ENCODE results near the gene SIAH2. TPM values are rescaled to one million over a fixed set of nuclear protein-coding genes. Genes with fewer than 3 reads are reported as not detected.

Gene SIAH2
- polyA plus RNA-seq, 12 donors, result 17.5 to 41.3 (median 22.3) TPM; not detected in 1

- no peak for DNase-seq
Observed at GRCh38 chr3:150754896-150755295, 8.1 kb downstream of the SIAH2 start.

- DNase-seq, result no peak
Observed at GRCh38 chr3:150751781-150752263, 11.1 kb downstream of the SIAH2 start.

- DNase-seq, result no peak
Observed at GRCh38 chr3:150749255-150749654, 13.7 kb downstream of the SIAH2 start.

GRCh38 chr3:150748684-150749047 lies 14.3 kb downstream of the SIAH2 start:
- DNase-seq, result no peak

DNA sequence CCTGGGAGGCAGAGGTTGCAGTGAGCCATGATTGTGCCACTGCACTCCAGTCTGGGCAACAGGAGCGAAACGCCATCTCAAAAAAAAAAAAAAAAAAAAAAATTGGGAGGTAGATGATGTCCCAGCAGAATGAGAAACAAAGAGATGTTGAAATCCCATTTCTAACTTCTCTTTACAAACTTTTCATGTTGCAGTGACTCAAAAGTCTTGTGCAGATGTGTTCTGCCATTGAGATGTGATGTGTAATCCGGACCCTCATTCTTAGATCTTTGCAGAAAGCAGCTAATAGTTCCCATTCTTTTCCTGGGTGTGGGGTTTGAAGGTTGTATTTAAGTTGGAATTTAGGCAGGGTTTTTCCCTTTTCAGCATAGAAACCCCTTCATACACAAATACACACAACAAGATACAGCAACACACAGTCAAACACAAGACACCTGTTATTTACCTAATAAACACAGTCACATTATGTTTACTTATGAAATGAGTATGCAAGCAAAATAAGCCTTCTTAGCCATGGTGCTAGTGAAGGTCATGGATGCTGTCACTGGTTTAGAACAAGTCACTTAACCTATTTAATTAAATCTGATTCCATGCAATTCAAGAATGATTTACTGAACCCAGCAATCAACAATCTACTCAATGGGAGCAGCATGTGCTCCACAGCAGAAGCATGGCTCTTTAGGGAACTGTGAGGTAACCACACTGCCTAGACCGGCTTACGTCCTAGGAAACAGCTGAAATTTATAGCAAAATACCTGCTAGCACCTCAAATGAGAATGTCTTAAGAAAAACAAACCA lies 14.9 kb downstream of the SIAH2 start:
- no peak for DNase-seq

DNA sequence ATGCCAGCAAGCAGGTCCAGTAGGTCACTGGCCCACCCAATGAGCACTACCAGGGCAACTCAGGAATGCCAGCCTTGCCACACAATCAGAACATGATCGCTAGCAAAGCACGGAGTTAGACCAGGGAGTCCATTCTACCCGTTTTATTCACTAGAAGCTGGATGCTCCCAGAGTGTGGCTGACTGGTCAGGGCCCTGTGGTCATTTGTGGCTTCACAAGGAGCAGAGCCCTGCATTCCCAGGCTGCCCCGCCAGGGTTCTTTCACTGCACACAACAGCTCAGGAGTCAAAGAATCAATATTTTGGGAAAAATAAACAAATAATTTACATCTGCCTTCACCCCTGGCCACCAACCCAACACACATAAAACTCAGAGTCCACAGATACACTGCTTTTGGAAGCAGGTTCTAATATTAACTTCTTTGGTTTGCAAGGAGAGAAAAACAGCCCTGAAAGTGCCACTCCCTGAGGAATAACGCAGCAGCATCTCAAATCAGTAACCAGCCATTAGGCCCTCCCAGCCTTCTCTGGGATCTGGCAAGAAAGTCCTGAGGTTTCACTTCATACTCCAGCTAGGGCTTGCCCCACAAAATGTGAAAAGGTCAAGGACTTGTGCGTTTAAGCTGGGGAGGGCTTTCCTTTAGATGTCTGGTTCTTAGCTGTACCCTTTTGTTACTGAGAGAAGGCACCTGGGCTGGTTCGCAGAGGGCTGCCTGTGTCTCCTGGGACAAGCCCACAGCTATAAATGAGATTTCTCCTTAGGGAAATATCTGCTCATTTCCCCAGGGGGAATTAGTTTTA lies 16.0 kb downstream of the SIAH2 start:
- DNase-seq, result no peak

DNA sequence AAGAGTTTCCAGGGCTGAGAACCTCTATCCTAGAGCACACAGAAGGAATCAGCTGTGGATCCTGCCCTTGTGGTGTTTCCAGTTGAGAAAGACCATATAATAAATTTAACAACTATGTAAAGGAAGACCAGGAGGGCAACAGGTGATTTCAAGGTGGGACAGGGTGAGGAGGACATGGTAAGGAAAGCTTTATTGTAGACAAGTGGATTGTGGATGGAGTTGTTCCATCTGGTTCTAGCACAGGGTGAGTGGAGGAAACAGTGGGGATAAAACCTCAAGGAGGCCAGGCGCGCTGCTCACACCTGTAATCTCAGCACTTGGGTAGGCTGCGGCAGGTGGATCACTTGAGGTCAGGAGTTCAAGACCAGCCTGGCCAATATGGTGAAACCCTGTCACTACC lies 17.1 kb downstream of the SIAH2 start:
- no peak for DNase-seq

GRCh38 chr3:150744919-150745211 lies 18.1 kb downstream of the SIAH2 start:
- DNase-seq, result no peak

- DNase-seq, result no peak
Observed at GRCh38 chr3:150744041-150744918, 18.7 kb downstream of the SIAH2 start.

DNA sequence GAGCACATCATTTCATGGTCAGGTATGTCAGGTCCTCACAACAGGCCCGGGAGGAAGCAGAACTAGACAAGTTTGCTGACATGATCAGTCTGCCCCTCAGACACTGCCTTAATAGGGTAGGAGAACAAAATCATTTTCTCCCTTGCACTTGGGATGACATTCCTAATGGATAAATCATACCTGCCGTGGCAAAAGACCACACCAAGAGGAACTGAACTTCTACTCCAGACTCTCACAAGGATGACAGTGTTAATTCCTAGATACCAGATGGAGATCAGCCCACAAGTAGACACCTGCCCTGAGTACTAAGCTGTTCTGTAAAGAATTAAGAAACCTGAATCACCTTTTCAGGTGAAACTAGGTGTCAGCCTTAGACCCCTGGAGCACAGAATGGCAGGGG lies 19.5 kb downstream of the SIAH2 start:
- no peak for DNase-seq

GRCh38 chr3:150742679-150743078 lies 20.3 kb downstream of the SIAH2 start:
- no peak for DNase-seq

DNA sequence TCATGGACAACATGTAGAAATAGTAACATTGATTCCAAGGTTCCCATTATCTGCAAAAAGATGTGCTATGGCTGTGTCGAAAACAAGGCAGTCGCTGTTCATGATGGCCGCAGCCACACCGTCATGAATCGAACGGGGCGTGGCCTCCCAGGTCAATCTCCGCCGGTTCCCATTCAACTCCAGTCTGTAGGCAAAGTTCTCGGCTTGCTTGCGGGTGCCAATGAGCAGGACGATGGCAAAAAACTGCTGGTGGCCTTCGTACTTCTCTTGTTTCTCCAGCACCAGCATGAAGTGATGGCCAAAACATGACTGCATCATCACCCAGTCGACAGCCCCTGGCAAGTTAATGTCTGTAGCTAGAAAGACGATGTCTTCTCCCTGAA lies 20.8 kb downstream of the SIAH2 start:
- DNase-seq, result no peak

DNA sequence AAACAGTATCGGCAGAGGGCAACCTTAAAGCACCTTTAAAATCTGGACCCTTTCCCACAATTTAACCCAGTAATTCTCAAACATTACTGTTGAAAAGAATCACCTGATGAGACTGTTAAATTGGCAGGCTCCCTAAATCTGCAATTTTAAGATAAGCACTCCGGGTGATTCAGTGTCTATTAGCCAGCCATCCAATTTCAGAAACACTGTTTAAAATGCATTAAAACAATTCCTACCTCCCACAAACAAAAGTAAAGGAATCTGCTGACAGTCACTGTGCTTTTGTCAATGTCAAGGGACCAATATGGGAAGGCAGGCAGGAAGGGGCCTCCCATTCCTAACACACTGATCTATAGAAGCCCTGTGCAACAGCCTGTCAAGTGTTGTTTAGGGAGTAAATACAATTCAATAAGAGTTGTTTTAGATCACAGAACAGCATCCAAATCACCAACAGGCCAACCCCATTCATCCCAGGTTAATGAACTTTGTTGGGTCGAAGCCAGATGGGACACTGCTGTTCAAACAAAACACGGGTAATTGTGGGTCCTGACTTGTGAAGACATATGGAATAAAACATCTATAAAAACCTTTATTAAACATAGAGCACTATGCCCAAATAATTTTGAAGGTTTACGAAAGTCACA lies 21.4 kb downstream of the SIAH2 start:
- DNase-seq, result no peak

DNA sequence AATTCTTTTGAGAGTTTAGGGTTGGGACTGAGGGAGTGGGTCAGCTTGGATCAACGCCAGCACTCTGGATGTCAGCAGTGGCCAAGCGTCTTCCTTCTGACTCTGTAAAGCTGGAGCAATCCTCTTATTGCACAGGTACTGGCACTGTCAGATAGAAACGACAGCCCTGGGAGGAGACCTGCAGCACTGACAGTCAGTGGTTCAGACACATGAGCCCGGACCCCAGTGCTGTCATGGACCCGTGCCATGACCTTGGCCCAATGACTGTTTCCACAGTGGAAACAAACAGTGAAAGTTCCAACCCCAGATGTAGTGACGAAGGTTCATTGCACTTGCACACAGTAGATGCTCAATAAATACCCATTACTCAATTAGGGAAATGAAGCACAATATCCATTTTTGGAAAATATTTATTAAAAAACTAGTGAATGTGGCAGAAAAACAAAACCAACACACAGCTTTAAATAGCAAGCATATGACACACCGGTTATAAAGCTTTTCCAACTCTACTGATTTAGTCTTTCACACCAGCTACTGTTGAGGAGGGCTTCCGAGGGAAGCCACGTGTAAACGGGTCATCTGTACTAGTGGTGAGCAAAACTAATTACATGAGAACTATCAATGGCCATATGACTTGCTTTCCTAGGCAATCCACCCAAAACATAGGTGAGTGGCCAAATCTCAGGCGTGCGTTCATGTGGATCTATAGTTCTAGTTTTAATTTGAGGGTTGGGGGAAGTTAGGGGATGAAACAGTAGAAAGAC lies 22.1 kb downstream of the SIAH2 start:
- no peak for DNase-seq

DNA sequence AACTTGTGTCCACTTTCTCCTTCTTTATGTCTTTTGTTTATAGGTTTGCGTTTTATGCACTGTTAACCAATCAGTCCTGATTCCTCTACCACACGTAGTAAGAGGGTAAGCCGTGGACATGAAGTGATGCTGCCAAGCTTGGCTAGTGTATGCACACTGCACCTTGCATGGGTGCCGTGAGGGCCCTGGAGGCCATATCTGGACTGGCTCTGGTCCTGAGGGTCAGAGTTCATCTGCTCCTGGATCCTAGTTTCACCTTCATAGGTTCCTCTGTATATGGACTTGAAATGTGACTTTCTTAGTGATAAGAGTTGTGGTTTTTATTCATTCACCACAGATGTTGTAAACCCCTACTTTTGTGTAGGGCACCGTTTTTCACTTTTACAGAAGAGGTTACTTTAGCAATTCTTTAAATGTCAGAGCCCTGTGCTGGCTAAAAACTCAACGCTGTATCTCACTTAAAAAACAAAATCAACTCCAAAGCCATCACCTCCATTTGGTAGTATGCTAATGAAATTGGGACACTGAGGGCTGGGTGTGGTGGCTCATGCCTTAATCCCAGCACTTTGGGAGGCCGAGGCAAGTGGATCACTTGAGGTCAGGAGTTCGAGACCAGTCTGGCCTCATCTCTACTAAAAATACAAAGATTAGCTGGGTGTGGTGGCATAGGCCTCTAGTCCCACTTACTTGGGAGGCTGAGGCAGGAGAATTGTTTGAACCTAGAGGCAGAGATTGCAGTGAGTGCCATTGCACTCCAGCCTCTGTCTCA lies 22.9 kb downstream of the SIAH2 start:
- DNase-seq, result no peak

- no peak for DNase-seq
Observed at GRCh38 chr3:150739200-150739863, 23.6 kb downstream of the SIAH2 start.

DNA sequence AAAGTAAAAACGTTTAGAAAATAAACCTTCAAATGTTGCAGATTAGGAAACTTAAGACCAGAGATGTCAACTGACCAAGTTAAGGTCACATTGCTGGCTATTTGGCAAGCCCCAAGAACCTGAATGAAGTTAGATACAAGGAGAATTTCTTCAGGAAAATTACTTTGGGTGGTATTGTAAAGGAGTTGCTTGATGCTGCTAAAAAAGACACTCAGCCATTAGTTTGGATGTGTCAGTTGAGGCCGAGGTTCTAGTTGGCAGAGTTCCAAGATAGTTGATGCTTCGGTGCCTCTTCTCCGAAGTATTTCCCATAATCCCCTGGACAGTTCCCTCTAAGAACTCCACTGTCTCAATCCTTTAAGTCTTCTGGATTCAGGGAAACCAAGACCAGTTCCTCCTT lies 24.3 kb downstream of the SIAH2 start:
- no peak for DNase-seq

GRCh38 chr3:150737874-150738679 lies 24.9 kb downstream of the SIAH2 start:
- DNase-seq, result no peak
